Vagina (tissue), 2 donors: ENCODE results near the gene FRMD1. TPM values are rescaled to one million over a fixed set of nuclear protein-coding genes. Genes with fewer than 3 reads are reported as not detected.

Experiments used
- DNase-seq, 2 donors: peaks; one replicate each; pipeline ENCODE4 v3.0.0-alpha.2; 2017; ENCODE audit errors: extremely low spot score in 2 of 2
- H3K27ac ChIP-seq: fragments of 200-600 bp; sonication (generic); one replicate; pipeline ENCODE4 v1.5.1; 2019
- H3K27me3 ChIP-seq: fragments of 200-600 bp; sonication (generic); one replicate; pipeline ENCODE4 v1.5.1; 2019
- H3K36me3 ChIP-seq, 2 donors: fragments of 200-600 bp; sonication (generic); one replicate each; pipeline ENCODE4 v1.5.1; 2017 to 2019
- H3K4me1 ChIP-seq: fragments of 200-600 bp; sonication (generic); one replicate; pipeline ENCODE4 v1.5.1; 2019
- H3K4me3 ChIP-seq, 2 donors: fragments of 200-600 bp; sonication (generic); 1 replicate in 1 of 2; 2 replicates in 1 of 2; pipeline ENCODE4 v1.5.1; 2016 to 2019
- H3K9me3 ChIP-seq: fragments of 200-600 bp; sonication (generic); one replicate; pipeline ENCODE4 v1.5.1; 2019
- POLR2A ChIP-seq, 2 donors: fragments of 450-650 bp; IDR thresholded peaks; one replicate each; pipeline ENCODE4 v1.6.1; 2017; ENCODE audit warnings: antibody characterized with exemption in 2 of 2, mild to moderate bottlenecking in 2 of 2, moderate library complexity in 2 of 2
- POLR2AphosphoS5 ChIP-seq, 2 donors: sonication (generic); formaldehyde crosslinking; IDR thresholded peaks; one replicate each; pipeline ENCODE4 v1.9.0; 2017; ENCODE audit warnings: antibody characterized with exemption in 2 of 2, mild to moderate bottlenecking in 2 of 2, low read depth in 1 of 2; ENCODE audit not compliant: insufficient read depth in 1 of 2
- intact Hi-C: fragments of 100-400 bp; cut with DNase I; formaldehyde crosslinking; loops from one replicate; pipeline ENCODE4 v1.15.1; 2023
- total RNA-seq: library from RNA; depleted of rRNA; stranded (reverse); fragments of >200 nt; gene quantifications from one replicate; pipeline ENCODE4 v1.2.3, GENCODE V29; 2016
- TF ChIP-seq, protein P1 (sequence below), 3 experiments: fragments of 450-650 bp in 2 of 3; fragments of 200-600 bp in 1 of 3; sonication (generic) in 1 of 3; IDR thresholded peaks; one replicate each; pipeline ENCODE4 v1.5.1; 2017 to 2019; ENCODE audit warnings: antibody characterized with exemption in 3 of 3, mild to moderate bottlenecking in 2 of 3, moderate library complexity in 2 of 3

The FRMD1 gene
- total RNA-seq, 1 donor from 2014 or later = not detected

- no peaks in the 10 kb centered on the region for H3K27me3 ChIP-seq
- no peak overlapping the region for H3K27ac ChIP-seq
These were observed 19.4 kb upstream of the FRMD1 start for GRCh38 chr6:168098431-168098861.

GRCh38 chr6:168097621-168098430 lies 18.8 kb upstream of the FRMD1 start:
- no peaks in the 10 kb centered on the region for H3K36me3 ChIP-seq
- intact Hi-C loops = no loop called here
- H3K9me3 ChIP-seq = no peaks in the 10 kb centered on the region
- DNase-seq = no peak
- H3K4me1 ChIP-seq = peaks cover 10% of the 10 kb centered on the region
- H3K27ac ChIP-seq = no peak overlapping the region
- no peak overlapping the region for H3K4me3 ChIP-seq
- no peaks in the 10 kb centered on the region for H3K27me3 ChIP-seq
- no peak for TF ChIP-seq POLR2A (IDR thresholded peaks at IDR 0.05)

More at GRCh38 chr6:168098431-168098861, 19.4 kb upstream of the FRMD1 start:
- intact Hi-C loops = no loop called here
- Histone ChIP-seq H3K4me1 (peaks cover 10% of the 10 kb centered on the region), H3K4me3 (no peak overlapping the region), H3K36me3 (no peaks in the 10 kb centered on the region), H3K9me3 (no peaks in the 10 kb centered on the region)
- TF ChIP-seq POLR2A (IDR thresholded peaks at IDR 0.05) = no peak
- TF ChIP-seq, protein P1, sequence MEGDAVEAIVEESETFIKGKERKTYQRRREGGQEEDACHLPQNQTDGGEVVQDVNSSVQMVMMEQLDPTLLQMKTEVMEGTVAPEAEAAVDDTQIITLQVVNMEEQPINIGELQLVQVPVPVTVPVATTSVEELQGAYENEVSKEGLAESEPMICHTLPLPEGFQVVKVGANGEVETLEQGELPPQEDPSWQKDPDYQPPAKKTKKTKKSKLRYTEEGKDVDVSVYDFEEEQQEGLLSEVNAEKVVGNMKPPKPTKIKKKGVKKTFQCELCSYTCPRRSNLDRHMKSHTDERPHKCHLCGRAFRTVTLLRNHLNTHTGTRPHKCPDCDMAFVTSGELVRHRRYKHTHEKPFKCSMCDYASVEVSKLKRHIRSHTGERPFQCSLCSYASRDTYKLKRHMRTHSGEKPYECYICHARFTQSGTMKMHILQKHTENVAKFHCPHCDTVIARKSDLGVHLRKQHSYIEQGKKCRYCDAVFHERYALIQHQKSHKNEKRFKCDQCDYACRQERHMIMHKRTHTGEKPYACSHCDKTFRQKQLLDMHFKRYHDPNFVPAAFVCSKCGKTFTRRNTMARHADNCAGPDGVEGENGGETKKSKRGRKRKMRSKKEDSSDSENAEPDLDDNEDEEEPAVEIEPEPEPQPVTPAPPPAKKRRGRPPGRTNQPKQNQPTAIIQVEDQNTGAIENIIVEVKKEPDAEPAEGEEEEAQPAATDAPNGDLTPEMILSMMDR (IDR thresholded peaks at IDR 0.05) = no peak
- TF ChIP-seq POLR2AphosphoS5 (IDR thresholded peaks at IDR 0.05; ENCODE audit: insufficient read depth in 1 of 2, low read depth in 1 of 2) = no peak
- no peak for DNase-seq

GRCh38 chr6:168097221-168097620 lies 18.2 kb upstream of the FRMD1 start:
- H3K9me3 ChIP-seq = no peaks in the 10 kb centered on the region
- peaks cover 10% of the 10 kb centered on the region for H3K4me1 ChIP-seq
- no peaks in the 10 kb centered on the region for H3K36me3 ChIP-seq
- no peak for DNase-seq
- H3K27ac ChIP-seq = no peak overlapping the region
- no peak overlapping the region for H3K4me3 ChIP-seq
- H3K27me3 ChIP-seq = no peaks in the 10 kb centered on the region
- intact Hi-C loops = no loop called here
- TF ChIP-seq, protein P1 (IDR thresholded peaks at IDR 0.05) = no peak
- TF ChIP-seq POLR2A (IDR thresholded peaks at IDR 0.05) (no peak), POLR2AphosphoS5 (IDR thresholded peaks at IDR 0.05; ENCODE audit: insufficient read depth in 1 of 2, low read depth in 1 of 2) (no peak)

DNA sequence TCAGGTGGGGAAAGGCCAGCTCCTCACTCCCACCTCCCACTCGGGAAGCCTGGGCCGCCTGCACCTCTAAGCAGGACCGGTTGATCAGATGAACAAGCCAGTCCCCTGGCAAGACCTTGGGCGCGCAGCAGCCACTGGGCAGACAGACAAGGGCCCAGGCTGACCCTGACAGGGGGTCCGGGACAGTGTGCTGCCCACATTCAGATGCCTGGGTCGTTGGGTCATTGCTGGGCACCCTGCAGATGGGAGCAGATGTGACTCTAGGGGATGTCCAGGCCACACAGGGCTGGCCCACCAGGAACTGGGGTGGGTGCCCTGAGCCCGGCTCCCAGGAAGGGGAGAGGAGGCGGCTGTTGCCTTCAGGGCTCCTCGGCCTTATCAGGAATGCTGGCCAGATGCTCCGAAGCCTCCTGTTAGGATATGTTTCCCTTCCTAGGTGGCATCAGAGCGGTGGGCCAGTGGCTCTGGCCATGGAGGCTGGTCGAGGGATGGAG lies 17.3 kb upstream of the FRMD1 start:
- intact Hi-C loops = no loop called here

GRCh38 chr6:168095716-168096250 lies 16.8 kb upstream of the FRMD1 start:
- H3K4me3 ChIP-seq = no peak overlapping the region
- H3K27ac ChIP-seq = no peak overlapping the region
- intact Hi-C loops = no loop called here
- no peaks in the 10 kb centered on the region for H3K27me3 ChIP-seq
- no peaks in the 10 kb centered on the region for H3K36me3 ChIP-seq
- no peak for DNase-seq
- H3K9me3 ChIP-seq = no peaks in the 10 kb centered on the region
- H3K4me1 ChIP-seq = peaks cover under 1% of the 10 kb centered on the region
- TF ChIP-seq, protein P1 (IDR thresholded peaks at IDR 0.05) = no peak
- TF ChIP-seq POLR2AphosphoS5 (IDR thresholded peaks at IDR 0.05; ENCODE audit: insufficient read depth in 1 of 2, low read depth in 1 of 2) = no peak

More for the DNA sequence above, 17.3 kb upstream of the FRMD1 start:
- DNase-seq = no peak
- H3K4me1 ChIP-seq = peaks cover 6% of the 10 kb centered on the region
- no peaks in the 10 kb centered on the region for H3K36me3 ChIP-seq
- TF ChIP-seq POLR2AphosphoS5 (IDR thresholded peaks at IDR 0.05; ENCODE audit: insufficient read depth in 1 of 2, low read depth in 1 of 2) = no peak
- TF ChIP-seq POLR2A (IDR thresholded peaks at IDR 0.05) = no peak
- TF ChIP-seq, protein P1 (IDR thresholded peaks at IDR 0.05) = no peak
- no peaks in the 10 kb centered on the region for H3K27me3 ChIP-seq
- no peaks in the 10 kb centered on the region for H3K9me3 ChIP-seq
- no peak overlapping the region for H3K27ac ChIP-seq
- no peak overlapping the region for H3K4me3 ChIP-seq
